HCT116 (cell line): Measurements from ENCODE around the gene DRICH1. TPM values are rescaled to one million over a fixed set of nuclear protein-coding genes. Genes with fewer than 3 reads are reported as not detected.

Experiments
- ATAC-seq: fragments of 200-7000 bp; cut with Tn5 transposase; 2 replicates; pipeline ENCODE4 v1.9.1; 2020; ENCODE audit warnings: mild to moderate bottlenecking, moderate library complexity
- BruUV-seq: library from RNA; stranded (reverse); fragments of 400-500 nt; replicated peaks from 2 replicates; lab custom pipeline; 2021; lab: Mats Ljungman, UMichigan
- CTCF ChIA-PET: fragments of 300-600 bp; sonication (Branson Sonifier 250); formaldehyde crosslinking; loops from one replicate; lab custom pipeline; 2021; ENCODE audit warnings: antibody characterized with exemption; lab: Charles Lee
- POLR2A ChIA-PET: fragments of 300-600, 350-600 bp; sonication (Branson Sonifier 250); formaldehyde crosslinking; loops from one replicate; lab custom pipeline; 2021; ENCODE audit warnings: antibody characterized with exemption; lab: Charles Lee
- RAD21 ChIA-PET, 2 experiments: fragments of 300-600 bp; sonication (Branson Sonifier 250); formaldehyde crosslinking; loops; one replicate each; lab custom pipeline; 2023; ENCODE audit warnings: low total read pairs in 2 of 2; ENCODE audit not compliant: uncharacterized antibody in 2 of 2, unreplicated experiment in 2 of 2, low non-redundant PET in 1 of 2; lab: Charles Lee
- DNase-seq: peaks from one replicate; pipeline ENCODE4 v3.0.0-alpha.2; 2010; ENCODE audit warnings: low read depth, low spot score
- H2AFZ ChIP-seq: fragments of 200-600 bp; shearing (Covaris generic), sonication (generic); 2 replicates; pipeline ENCODE4 v1.6.1; 2017; ENCODE audit warnings: low read depth, mixed run types, mixed read lengths, antibody characterized with exemption, low read length; ENCODE audit not compliant: poor library complexity, severe bottlenecking
- H3K27ac ChIP-seq: 2 replicates; pipeline ENCODE4 v1.5.1; 2012; ENCODE audit warnings: low read depth, low read length
- H3K27me3 ChIP-seq: fragments of 200-600 bp; sonication (generic); 2 replicates; pipeline ENCODE4 v1.6.1; 2016; ENCODE audit warnings: mixed run types, low read length, mixed read lengths; ENCODE audit not compliant: insufficient read depth
- H3K36me3 ChIP-seq, 2 experiments: fragments of 200-500 bp in 1 of 2; fragments of 200-600 bp in 1 of 2; sonication (Bioruptor generic) in 1 of 2; sonication (generic) in 1 of 2; 2 replicates each; pipeline versions ENCODE4 v1.5.1 to v1.6.1; 2014 to 2016; ENCODE audit warnings: low read length in 2 of 2, inconsistent platforms in 1 of 2, mixed read lengths in 1 of 2, mixed run types in 1 of 2; ENCODE audit not compliant: insufficient read depth in 2 of 2, control insufficient read depth in 1 of 2
- H3K4me1 ChIP-seq, 2 experiments: fragments of 200-600 bp in 1 of 2; sonication (generic) in 1 of 2; 2 replicates each; pipeline versions ENCODE4 v1.5.1 to v1.6.1; 2012 to 2017; ENCODE audit warnings: low read length in 2 of 2, inconsistent platforms in 1 of 2, mild to moderate bottlenecking in 1 of 2, mixed read lengths in 1 of 2, mixed run types in 1 of 2, moderate library complexity in 1 of 2; ENCODE audit not compliant: insufficient read depth in 2 of 2, control insufficient read depth in 1 of 2
- H3K4me2 ChIP-seq: fragments of 200-600 bp; sonication (generic); 2 replicates; pipeline ENCODE4 v1.6.1; 2017; ENCODE audit warnings: mixed run types, low read length, mixed read lengths
- H3K4me3 ChIP-seq, 2 experiments: fragments of 200-600 bp in 1 of 2; sonication (generic) in 1 of 2; replicated peaks in 1 of 2; 2 replicates each; pipeline ENCODE4 v1.5.1; 2011 to 2016; ENCODE audit warnings: low read length in 2 of 2, control low read depth in 1 of 2, low read depth in 1 of 2, mild to moderate bottlenecking in 1 of 2, mixed read lengths in 1 of 2, mixed run types in 1 of 2
- H3K79me2 ChIP-seq: fragments of 200-600 bp; sonication (generic); 2 replicates; pipeline ENCODE4 v1.6.1; 2017; ENCODE audit warnings: mild to moderate bottlenecking, mixed run types, low read length, moderate library complexity, mixed read lengths; ENCODE audit not compliant: insufficient read depth
- H3K9ac ChIP-seq: fragments of 200-600 bp; sonication (generic); 2 replicates; pipeline ENCODE4 v1.6.1; 2016; ENCODE audit warnings: low read length, mixed read lengths
- H3K9me2 ChIP-seq: fragments of 200-600 bp; sonication (generic), shearing (Covaris generic); 2 replicates; pipeline ENCODE4 v1.6.1; 2017; ENCODE audit warnings: mixed run types, mild to moderate bottlenecking, moderate library complexity; ENCODE audit not compliant: insufficient read depth
- H3K9me3 ChIP-seq, 2 experiments: fragments of 200-500 bp in 1 of 2; fragments of 200-600 bp in 1 of 2; sonication (Bioruptor generic) in 1 of 2; sonication (generic) in 1 of 2; 2 replicates each; pipeline ENCODE4 v1.6.1; 2014 to 2017; ENCODE audit warnings: low read length in 2 of 2, mixed read lengths in 2 of 2, inconsistent platforms in 1 of 2, low read depth in 1 of 2, mild to moderate bottlenecking in 1 of 2, mixed run types in 1 of 2, moderate library complexity in 1 of 2; ENCODE audit not compliant: control insufficient read depth in 1 of 2, insufficient read depth in 1 of 2
- H4K20me1 ChIP-seq: fragments of 200-600 bp; sonication (generic), shearing (Covaris generic); 2 replicates; pipeline ENCODE4 v1.6.1; 2017; ENCODE audit warnings: mixed run types, mild to moderate bottlenecking, moderate library complexity; ENCODE audit not compliant: insufficient read depth
- CBX3 ChIP-seq: IDR thresholded peaks from 2 replicates; pipeline ENCODE4 v1.6.1; 2012; ENCODE audit warnings: low read depth
- CEBPB ChIP-seq: IDR thresholded peaks from 2 replicates; pipeline ENCODE4 v1.6.1; 2012; ENCODE audit warnings: low read depth
- EGR1 ChIP-seq: IDR thresholded peaks from 2 replicates; pipeline ENCODE4 v1.6.1; 2012; ENCODE audit warnings: low read depth
- ELF1 ChIP-seq: IDR thresholded peaks from 2 replicates; pipeline ENCODE4 v1.6.1; 2012; ENCODE audit warnings: low read depth, borderline replicate concordance
- EZH2phosphoT487 ChIP-seq: fragments of 200-600 bp; IDR thresholded peaks from 2 replicates; pipeline ENCODE4 v1.6.1; 2018; ENCODE audit warnings: antibody characterized with exemption, borderline replicate concordance
- JUND ChIP-seq: IDR thresholded peaks from 2 replicates; pipeline ENCODE4 v1.6.1; 2012
- POLR2A ChIP-seq: IDR thresholded peaks from 2 replicates; pipeline ENCODE4 v1.7.0; 2011; ENCODE audit warnings: borderline replicate concordance; ENCODE audit not compliant: insufficient read depth, insufficient read length; ENCODE audit errors: extremely low read depth
- POLR2AphosphoS5 ChIP-seq: IDR thresholded peaks from 2 replicates; pipeline ENCODE4 v1.6.1; 2011; ENCODE audit warnings: mild to moderate bottlenecking, low read depth, low read length, moderate library complexity
- SIN3A ChIP-seq: IDR thresholded peaks from 2 replicates; pipeline ENCODE4 v1.6.1; 2012; ENCODE audit warnings: low read depth
- SP1 ChIP-seq: IDR thresholded peaks from 2 replicates; pipeline ENCODE4 v1.6.1; 2012; ENCODE audit warnings: low read depth
- SRF ChIP-seq: IDR thresholded peaks from 2 replicates; pipeline ENCODE4 v1.6.1; 2012; ENCODE audit warnings: low read depth
- ZFX ChIP-seq: fragments of 450-650 bp; IDR thresholded peaks from 2 replicates; pipeline ENCODE4 v1.6.1; 2017
- ZNF274 ChIP-seq: fragments of 200-500 bp; sonication (Bioruptor generic); IDR thresholded peaks from 2 replicates; pipeline ENCODE4 v1.6.1; 2014; ENCODE audit warnings: mild to moderate bottlenecking, low read depth, low read length, inconsistent platforms
- intact Hi-C: fragments of 100-400 bp; cut with micrococcal nuclease; formaldehyde crosslinking; loops from 2 replicates; pipeline ENCODE4 v1.10.0; 2022
- total RNA-seq: library from RNA; stranded (reverse); gene quantifications from one replicate; pipeline ENCODE4 v1.2.1, GENCODE V29; 2021; ENCODE audit not compliant: unreplicated experiment
- TF ChIP-seq, protein P1 (sequence below): IDR thresholded peaks from 2 replicates; pipeline ENCODE4 v1.6.1; 2012
- TF ChIP-seq, protein P2 (sequence below): IDR thresholded peaks from 2 replicates; pipeline ENCODE4 v1.6.1; 2011; ENCODE audit warnings: mild to moderate bottlenecking, low read length, moderate library complexity; ENCODE audit not compliant: insufficient replicate concordance; ENCODE audit errors: extremely low read depth
- TF ChIP-seq, protein P3 (sequence below): IDR thresholded peaks from 2 replicates; pipeline ENCODE4 v1.6.1; 2012; ENCODE audit warnings: low read depth
- TF ChIP-seq, protein P4 (sequence below): IDR thresholded peaks from 2 replicates; pipeline ENCODE4 v1.6.1; 2012
- TF ChIP-seq, protein P5 (sequence below), 3 experiments: fragments of 200-600 bp in 1 of 3; sonication (generic) in 1 of 3; IDR thresholded peaks in 2 of 3; conservative IDR thresholded peaks in 1 of 3; 2 replicates each; pipeline ENCODE4 v1.5.1; 2012 to 2017; ENCODE audit warnings: low read depth in 2 of 3, low read length in 2 of 3, antibody characterized with exemption in 1 of 3, borderline replicate concordance in 1 of 3, control low read depth in 1 of 3, mild to moderate bottlenecking in 1 of 3, mixed read lengths in 1 of 3, mixed run types in 1 of 3, moderate library complexity in 1 of 3; ENCODE audit not compliant: insufficient read depth in 1 of 3

Gene DRICH1
- total RNA-seq, 1 experiment from 2014 or later: 0.44 TPM

DNA sequence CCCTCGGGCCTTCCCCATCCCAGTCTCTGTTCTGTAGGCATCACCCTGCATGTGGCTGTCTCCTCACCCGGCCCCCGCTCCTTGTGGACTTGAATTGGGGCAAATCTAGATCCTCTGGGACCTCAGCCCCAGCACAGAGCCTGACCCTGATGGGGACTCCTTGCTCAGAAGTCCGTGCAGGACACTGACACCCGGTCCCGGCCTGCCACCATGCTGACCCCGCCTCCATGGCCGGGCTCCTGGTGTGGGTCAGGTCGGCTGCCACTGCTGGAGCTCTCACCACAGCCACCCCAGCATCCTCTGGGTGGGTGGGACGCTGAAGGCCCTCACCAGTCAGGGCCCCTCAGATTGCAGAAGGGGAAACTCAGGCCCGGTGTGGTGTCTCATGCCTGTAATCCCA, 53.8 kb downstream of the DRICH1 start:
- ChIA-PET POLR2A (no interaction called here), RAD21 (no interaction called here), CTCF (no interaction called here)
- H2AFZ ChIP-seq: no peak overlapping the region
- H3K4me3 ChIP-seq: no peak overlapping the region
- no peaks in the 10 kb centered on the region for H3K9me2 ChIP-seq
- H3K27ac ChIP-seq: no peak overlapping the region
- no peak overlapping the region for H3K9ac ChIP-seq
- DNase-seq (no peak), ATAC-seq (no peak)
- no TSS peak for BruUV-seq
- no peaks in the 10 kb centered on the region for H3K9me3 ChIP-seq
- TF ChIP-seq POLR2AphosphoS5 (no peak), SP1 (no peak), JUND (no peak), EZH2phosphoT487 (no peak), ZNF274 (no peak), EGR1 (no peak), CEBPB (no peak), SIN3A (no peak), POLR2A (no peak), ELF1 (no peak), CBX3 (no peak), SRF (no peak), ZFX (no peak)
- TF ChIP-seq, protein P1, sequence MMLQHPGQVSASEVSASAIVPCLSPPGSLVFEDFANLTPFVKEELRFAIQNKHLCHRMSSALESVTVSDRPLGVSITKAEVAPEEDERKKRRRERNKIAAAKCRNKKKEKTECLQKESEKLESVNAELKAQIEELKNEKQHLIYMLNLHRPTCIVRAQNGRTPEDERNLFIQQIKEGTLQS: no peak
- TF ChIP-seq, protein P2, sequence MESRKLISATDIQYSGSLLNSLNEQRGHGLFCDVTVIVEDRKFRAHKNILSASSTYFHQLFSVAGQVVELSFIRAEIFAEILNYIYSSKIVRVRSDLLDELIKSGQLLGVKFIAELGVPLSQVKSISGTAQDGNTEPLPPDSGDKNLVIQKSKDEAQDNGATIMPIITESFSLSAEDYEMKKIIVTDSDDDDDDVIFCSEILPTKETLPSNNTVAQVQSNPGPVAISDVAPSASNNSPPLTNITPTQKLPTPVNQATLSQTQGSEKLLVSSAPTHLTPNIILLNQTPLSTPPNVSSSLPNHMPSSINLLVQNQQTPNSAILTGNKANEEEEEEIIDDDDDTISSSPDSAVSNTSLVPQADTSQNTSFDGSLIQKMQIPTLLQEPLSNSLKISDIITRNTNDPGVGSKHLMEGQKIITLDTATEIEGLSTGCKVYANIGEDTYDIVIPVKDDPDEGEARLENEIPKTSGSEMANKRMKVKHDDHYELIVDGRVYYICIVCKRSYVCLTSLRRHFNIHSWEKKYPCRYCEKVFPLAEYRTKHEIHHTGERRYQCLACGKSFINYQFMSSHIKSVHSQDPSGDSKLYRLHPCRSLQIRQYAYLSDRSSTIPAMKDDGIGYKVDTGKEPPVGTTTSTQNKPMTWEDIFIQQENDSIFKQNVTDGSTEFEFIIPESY: no peak
- TF ChIP-seq, protein P3, sequence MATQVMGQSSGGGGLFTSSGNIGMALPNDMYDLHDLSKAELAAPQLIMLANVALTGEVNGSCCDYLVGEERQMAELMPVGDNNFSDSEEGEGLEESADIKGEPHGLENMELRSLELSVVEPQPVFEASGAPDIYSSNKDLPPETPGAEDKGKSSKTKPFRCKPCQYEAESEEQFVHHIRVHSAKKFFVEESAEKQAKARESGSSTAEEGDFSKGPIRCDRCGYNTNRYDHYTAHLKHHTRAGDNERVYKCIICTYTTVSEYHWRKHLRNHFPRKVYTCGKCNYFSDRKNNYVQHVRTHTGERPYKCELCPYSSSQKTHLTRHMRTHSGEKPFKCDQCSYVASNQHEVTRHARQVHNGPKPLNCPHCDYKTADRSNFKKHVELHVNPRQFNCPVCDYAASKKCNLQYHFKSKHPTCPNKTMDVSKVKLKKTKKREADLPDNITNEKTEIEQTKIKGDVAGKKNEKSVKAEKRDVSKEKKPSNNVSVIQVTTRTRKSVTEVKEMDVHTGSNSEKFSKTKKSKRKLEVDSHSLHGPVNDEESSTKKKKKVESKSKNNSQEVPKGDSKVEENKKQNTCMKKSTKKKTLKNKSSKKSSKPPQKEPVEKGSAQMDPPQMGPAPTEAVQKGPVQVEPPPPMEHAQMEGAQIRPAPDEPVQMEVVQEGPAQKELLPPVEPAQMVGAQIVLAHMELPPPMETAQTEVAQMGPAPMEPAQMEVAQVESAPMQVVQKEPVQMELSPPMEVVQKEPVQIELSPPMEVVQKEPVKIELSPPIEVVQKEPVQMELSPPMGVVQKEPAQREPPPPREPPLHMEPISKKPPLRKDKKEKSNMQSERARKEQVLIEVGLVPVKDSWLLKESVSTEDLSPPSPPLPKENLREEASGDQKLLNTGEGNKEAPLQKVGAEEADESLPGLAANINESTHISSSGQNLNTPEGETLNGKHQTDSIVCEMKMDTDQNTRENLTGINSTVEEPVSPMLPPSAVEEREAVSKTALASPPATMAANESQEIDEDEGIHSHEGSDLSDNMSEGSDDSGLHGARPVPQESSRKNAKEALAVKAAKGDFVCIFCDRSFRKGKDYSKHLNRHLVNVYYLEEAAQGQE: no peak
- TF ChIP-seq, protein P4, sequence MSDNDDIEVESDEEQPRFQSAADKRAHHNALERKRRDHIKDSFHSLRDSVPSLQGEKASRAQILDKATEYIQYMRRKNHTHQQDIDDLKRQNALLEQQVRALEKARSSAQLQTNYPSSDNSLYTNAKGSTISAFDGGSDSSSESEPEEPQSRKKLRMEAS: no peak
- TF ChIP-seq, protein P5, sequence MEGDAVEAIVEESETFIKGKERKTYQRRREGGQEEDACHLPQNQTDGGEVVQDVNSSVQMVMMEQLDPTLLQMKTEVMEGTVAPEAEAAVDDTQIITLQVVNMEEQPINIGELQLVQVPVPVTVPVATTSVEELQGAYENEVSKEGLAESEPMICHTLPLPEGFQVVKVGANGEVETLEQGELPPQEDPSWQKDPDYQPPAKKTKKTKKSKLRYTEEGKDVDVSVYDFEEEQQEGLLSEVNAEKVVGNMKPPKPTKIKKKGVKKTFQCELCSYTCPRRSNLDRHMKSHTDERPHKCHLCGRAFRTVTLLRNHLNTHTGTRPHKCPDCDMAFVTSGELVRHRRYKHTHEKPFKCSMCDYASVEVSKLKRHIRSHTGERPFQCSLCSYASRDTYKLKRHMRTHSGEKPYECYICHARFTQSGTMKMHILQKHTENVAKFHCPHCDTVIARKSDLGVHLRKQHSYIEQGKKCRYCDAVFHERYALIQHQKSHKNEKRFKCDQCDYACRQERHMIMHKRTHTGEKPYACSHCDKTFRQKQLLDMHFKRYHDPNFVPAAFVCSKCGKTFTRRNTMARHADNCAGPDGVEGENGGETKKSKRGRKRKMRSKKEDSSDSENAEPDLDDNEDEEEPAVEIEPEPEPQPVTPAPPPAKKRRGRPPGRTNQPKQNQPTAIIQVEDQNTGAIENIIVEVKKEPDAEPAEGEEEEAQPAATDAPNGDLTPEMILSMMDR (IDR thresholded peaks at IDR 0.05 in 2 of 3, conservative IDR thresholded peaks at IDR 0.05 in 1 of 3; ENCODE audit: borderline replicate concordance in 1 of 3, insufficient read depth in 1 of 3, low read depth in 2 of 3, low read length in 2 of 3): no peak
- no peak overlapping the region for H3K4me2 ChIP-seq
- H3K4me1 ChIP-seq: no peaks in the 10 kb centered on the region
- no peaks in the 10 kb centered on the region for H4K20me1 ChIP-seq
- H3K36me3 ChIP-seq: no peaks in the 10 kb centered on the region
- no peaks in the 10 kb centered on the region for H3K27me3 ChIP-seq
- no peaks in the 10 kb centered on the region for H3K79me2 ChIP-seq
- intact Hi-C loops: no loop called here
